Stimulated activated CD8-positive, alpha-beta memory T cell treated with anti-CD3 and anti-CD28 coated beads, Interleukin-4, amount 100 ng/mL, for 48 hours (primary cell): ENCODE results near the gene PHLDB3.
A peak's percentile ranks its signal among the peaks of the same experiment; 100 is the strongest.

Source experiments
- DNase-seq: peaks from one replicate; pipeline ENCODE4 v3.0.0-alpha.2; 2020

Gene PHLDB3

DNA sequence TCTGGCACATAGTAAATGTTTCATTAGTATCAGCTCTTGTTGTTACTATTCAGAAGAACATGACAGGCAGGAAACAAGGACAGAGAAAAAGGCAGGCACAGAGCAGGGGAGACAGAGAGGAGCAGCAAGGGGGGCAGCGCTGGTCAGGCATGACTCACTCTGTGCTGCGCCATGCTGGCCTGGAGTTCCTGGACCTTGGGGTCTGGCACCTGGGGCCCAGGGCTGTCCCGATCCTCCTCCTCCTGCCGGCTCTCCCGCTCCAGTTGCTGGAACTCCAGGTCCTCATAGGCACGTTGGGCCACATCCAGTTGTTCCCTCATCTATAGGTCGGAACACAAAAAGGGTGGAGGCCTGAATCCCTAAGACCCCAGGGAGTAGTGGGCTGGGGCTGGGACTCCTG, 7.6 kb downstream of the PHLDB3 start:
- no peak for DNase-seq

- DNase-seq: no peak
Measured at GRCh38 chr19:43495082-43495481, 9.5 kb downstream of the PHLDB3 start.

GRCh38 chr19:43490759-43491158, 13.8 kb downstream of the PHLDB3 start:
- DNase-seq: no peak

- no peak for DNase-seq
Measured at GRCh38 chr19:43489979-43490599, 14.5 kb downstream of the PHLDB3 start.

GRCh38 chr19:43489310-43489709, 15.2 kb downstream of the PHLDB3 start:
- DNase-seq: no peak

- no peak for DNase-seq
Measured at GRCh38 chr19:43488179-43488578, 16.4 kb downstream of the PHLDB3 start.

DNA sequence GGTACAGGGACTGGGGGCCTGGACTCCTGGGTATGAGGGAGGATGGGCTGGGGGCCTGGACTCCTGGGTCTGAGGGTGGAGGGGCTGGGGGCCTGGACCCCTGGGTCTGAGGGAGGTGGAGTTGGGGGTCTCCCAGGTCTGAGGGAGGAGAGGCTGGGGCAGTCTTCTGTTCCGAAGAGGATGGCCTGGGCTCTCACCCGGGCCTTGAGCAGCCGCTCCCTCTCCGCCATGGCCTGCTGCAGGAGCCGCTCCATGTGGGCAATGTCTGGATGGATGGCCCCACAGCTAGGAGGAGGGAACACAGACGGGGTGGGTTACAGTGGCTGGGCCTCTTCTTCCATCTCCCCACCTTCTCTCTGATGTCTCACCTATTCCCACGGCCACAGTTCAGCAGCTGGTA, 18.1 kb downstream of the PHLDB3 start:
- DNase-seq: no peak

DNA sequence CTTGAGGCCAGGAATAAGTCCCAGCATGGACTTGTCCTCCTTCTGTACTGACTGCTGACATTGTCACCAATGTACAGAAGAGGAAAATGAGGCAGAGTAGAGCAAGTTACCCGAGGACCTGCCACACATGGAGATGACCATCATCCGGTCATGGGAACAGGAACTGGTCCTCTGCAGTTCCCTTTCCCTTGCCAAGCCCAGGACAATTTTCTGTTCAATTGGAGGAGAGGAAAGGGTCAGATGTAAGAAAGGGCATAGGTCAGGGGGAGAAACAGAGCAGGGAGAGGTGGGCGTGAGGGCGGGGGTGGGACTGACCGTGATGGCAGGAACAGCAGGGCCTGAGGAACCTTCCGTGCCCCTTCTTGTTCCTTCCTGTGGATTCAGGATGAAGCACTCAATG, 18.6 kb downstream of the PHLDB3 start:
- no peak for DNase-seq

DNA sequence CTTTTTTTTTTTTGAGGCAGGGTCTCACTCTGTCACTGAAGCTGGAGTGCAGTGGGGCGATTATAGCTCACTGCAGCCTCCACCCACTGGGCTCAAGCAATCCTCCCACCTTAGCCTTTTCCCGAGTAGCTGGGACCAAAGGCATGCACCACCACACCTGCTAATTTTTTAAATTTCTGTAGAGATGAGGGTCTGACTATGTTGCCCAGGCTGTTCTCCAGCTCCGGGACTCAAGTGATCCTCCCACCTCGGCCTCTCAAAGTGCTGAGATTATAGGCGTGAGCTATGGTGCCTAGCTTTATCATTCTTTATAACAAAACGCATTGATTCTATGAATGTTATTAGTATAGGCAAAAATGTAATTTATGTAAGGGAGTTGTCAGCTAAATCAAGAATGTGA, 21.3 kb downstream of the PHLDB3 start:
- DNase-seq: no peak

DNA sequence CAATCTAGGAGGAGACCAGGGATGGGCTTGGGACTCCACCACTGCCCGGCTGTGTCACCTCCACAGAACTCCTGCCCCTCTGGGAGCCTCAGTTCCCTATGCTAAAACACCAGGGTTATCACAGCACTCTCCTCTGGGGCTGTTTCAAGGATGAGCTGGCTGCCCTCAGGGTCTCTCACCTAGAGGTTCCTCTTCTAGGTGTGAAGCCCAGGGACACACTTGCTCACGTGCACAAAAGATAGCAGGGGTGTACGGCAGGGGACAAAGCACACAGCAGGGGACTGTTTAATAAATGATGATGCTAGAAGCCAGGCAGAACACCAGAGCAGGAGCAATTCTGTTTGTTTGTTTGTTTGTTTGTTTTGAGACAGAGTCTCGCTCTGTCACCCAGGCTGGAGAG, 22.4 kb downstream of the PHLDB3 start:
- no peak for DNase-seq

GRCh38 chr19:43481701-43482100, 22.8 kb downstream of the PHLDB3 start:
- no peak for DNase-seq

DNA sequence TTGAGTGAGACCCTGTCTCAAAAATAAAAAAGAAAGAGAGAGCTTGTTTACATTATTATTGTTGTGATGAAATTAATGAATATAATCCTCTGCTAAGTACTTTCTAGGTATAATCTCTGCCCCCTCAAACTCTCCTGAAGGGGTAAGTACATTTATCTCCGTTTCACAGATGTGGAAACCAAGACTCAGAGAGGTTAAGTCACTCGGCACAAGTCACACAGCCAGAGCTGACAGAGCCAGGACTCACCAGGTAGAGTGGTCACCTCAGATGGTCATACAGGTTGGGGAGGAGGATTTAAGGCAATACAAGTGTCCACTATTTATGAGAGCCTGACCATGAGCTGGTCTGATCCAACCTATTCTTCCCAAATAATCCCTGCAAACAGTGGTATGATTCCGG, 24.0 kb downstream of the PHLDB3 start:
- DNase-seq: no peak

DNA sequence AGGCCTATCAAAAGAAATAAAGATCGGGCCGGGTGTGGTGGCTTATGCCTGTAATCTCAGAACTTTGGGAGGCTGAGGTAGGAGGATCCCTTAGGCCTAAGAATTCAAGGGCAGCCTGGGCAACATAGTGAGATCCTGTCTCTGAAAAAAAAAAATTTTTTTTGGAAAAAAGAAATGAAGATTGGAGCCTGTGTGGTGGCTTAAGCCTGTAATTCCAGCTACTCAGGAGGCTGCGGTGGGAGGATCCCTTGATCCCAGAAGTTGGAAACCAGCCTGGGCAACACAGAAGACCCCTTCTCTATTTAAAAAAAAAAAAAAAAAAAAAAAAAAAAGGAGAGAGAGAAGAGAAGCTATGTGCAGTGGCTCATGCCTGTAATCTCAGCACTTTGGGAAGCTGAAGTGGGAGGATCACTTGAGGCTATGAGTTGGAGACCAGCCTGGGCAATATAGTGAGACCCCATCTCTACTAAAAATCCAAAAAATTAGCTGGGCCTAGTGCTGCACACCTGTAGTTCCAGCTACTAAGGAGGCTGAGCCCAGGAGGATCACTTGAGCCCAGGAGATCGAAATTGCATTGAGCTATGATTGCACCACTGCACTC, 24.5 kb downstream of the PHLDB3 start:
- no peak for DNase-seq

- DNase-seq: no peak
Measured at GRCh38 chr19:43479226-43479625, 25.3 kb downstream of the PHLDB3 start.

GRCh38 chr19:43478323-43478722, 26.2 kb downstream of the PHLDB3 start:
- no peak for DNase-seq

DNA sequence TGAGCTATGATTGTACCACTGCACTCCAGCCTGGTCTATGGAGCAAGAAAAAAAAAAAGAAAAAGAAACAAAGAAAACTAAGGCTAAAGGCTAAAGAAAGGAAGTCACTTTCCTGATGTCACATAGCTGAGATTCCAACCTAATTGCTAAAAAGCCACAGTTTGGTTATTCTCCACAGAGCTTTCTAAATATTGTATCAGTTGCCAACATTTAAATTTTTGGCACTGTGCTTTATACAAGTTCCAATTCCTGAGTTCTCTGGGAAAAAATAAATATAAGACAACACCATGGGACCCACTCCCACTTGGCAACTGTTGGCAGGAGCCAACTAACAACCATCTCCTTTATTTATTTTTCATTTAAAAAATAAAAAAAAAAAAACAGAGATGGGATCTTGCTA, 27.9 kb downstream of the PHLDB3 start:
- no peak for DNase-seq

GRCh38 chr19:43474986-43475705, 29.4 kb downstream of the PHLDB3 start:
- peak; percentile 99 for DNase-seq

GRCh38 chr19:43474487-43474886, 30.1 kb downstream of the PHLDB3 start:
- no peak for DNase-seq

- no peak for DNase-seq
Measured at GRCh38 chr19:43471091-43471490, 33.5 kb downstream of the PHLDB3 start.

DNA sequence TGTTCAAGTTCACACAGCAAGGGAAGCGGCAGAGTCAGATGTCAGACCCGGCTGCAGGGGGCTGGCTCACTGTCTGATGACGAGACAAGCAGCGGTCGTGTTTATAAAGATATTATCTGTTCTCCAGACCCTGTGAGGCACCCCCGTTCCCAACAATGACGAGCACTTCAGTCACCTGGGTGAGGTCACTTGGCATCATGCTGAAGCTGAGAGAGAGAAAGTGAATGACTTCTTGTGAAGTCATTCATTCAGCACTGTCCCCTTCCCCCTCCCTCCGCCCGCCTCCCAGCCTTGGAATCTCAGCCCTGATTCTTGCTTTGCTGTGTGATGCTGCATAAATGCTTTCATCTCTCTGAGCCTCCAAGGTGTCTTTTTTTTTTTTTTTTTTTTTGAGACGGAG, 34.3 kb downstream of the PHLDB3 start:
- DNase-seq: peak; percentile 67

DNA sequence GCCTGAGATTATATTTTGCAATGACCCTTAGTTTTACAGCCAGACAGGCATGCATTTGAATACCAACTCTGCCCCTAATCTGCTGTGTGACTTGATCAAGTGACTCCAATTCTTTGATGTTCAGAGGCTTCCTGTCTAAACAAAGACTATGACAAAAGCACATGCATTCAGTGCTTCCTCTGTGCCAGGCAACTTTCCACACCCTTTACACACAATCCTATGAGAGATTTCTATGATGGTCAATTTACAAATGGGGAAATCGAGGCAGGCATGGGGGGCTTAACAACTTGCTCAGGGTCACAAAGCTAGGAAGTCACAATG, 35.4 kb downstream of the PHLDB3 start:
- DNase-seq: no peak

GRCh38 chr19:43468354-43469159, 36.0 kb downstream of the PHLDB3 start:
- no peak for DNase-seq

- DNase-seq: no peak
Measured at GRCh38 chr19:43467730-43468129, 36.8 kb downstream of the PHLDB3 start.

DNA sequence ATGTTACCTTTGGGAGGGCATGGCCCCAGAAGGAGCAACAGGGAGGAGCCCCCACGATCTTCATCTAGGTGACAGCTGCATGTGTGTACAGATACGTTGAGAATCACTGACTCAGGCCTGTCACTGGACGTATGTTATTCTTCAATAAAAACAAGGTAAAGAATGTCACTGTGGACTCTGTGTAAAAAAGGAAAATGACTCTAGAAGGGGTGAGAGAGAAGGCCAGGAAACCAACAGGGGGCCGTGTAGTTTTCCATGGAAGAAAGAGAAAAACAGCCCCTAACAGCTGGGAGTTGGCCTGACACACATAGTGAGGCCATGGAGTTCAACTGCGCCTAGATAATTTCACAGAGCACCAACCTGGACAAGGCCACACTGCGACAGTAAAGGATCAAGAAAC, 37.3 kb downstream of the PHLDB3 start:
- no peak for DNase-seq
